GM18907 (cell line): ENCODE results near the gene NCCRP1.
"Not testable (repeated sequence)": the region's sequence is repeated elsewhere in the genome, so short reads cannot be mapped to it uniquely, and the experiment has no call there.

Source experiments
- ATAC-seq: cut with Tn5 transposase; IDR thresholded peaks from one replicate; pipeline ENCODE4 v1.9.1; 2021; ENCODE audit warnings: mild to moderate bottlenecking, moderate library complexity; ENCODE audit not compliant: unreplicated experiment

The NCCRP1 gene

DNA sequence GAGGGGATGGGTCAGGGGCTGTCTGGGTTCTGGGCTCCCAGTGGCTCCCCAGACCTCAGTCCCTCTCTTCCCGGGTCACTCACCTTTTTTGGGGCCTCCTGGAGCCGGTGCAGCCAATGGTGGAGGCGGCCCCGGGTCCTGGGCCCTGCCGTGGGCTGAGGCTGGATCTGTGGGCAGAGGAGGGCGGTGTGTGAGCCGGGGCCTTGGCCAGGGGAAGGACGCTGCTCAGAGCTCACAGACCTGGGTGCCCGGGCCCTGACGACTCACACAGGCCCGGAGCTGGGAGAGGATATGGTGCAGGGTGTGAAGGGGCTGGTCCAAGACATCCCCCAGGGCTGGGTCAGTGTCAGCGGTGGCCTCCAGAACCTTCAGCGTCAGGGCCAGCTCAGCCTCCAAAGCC is 47.0 kb downstream of the NCCRP1 start:
- not testable (repeated sequence) for ATAC-seq

DNA sequence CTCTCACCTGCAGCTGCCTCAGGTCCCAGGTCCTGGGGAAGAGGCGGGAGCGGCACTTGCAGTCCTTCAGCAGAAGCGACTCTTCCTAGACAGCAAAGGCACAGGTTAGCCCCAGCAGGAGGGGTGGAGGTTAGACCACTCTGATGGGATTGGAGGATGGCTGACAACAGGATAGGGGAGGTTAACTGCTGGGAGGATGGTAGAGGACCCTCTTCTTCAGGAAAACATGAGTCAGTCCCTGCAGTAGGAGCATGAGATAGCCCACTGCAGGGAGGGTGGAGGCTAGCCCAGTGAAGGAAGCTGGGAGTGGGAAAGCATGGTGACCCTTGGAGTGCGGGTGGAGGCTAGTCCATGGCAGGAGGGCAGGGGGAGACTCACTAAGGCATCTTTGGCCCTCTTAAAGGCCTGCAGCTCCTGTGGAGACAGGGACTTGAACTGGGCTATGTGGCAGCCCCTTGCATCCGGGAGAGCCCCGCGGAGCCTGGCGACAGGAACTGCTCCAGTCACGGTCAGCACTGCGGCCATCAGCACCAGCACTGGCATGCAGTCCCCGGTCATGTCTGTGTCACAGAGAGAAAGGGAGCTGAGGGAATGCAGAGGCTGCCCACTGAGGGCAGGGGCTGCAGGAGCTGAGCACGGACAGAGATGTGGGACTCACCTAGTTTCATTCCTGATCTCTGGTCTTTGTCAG is 47.8 kb downstream of the NCCRP1 start, which contains the start of gene IFNL3:
Gene IFNL3 (minus strand): TSS at position 597 of the 691 bp plus-strand sequence. CDS start 39 bp downstream, at position 558.
- ATAC-seq: not testable (repeated sequence)

- not testable (repeated sequence) for ATAC-seq
Measured at GRCh38 chr19:39245166-39245565, 48.4 kb downstream of the NCCRP1 start.

DNA sequence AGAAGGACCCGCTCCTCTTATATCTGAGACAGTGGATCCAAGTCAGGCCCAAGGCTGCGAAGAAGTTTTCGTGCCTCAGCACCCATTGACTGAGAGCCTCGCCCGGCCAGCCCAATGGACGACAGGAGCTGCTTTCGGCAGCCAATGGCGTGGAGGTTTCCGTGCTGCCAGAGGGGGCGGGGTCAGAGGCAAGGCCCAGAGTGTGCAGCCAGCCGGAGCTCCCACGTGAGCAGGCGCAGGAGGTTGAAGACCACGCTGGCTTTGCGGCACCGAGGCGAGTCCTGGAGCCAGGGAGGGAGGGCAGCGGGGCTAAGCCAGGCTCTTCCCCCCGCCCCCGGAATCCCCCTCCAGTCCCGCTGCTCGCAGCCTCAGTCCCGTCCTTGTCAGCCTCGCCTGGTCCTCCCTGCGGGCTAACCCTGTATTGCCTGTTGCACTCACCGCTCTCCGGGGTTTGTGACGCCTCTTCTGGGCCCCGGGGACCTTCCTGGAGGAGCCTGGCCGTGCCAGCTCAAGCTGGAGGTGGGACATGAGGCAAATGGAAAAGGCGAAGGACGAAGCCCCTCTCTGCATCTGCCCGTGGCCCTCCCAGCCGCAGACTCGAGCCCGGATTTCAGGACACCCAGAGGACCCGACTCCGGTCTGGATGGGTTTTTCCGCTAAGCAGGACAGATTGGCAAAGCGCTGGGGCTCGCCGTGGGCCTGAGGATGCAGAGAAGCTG is 50.3 kb downstream of the NCCRP1 start:
- no peak for ATAC-seq

DNA sequence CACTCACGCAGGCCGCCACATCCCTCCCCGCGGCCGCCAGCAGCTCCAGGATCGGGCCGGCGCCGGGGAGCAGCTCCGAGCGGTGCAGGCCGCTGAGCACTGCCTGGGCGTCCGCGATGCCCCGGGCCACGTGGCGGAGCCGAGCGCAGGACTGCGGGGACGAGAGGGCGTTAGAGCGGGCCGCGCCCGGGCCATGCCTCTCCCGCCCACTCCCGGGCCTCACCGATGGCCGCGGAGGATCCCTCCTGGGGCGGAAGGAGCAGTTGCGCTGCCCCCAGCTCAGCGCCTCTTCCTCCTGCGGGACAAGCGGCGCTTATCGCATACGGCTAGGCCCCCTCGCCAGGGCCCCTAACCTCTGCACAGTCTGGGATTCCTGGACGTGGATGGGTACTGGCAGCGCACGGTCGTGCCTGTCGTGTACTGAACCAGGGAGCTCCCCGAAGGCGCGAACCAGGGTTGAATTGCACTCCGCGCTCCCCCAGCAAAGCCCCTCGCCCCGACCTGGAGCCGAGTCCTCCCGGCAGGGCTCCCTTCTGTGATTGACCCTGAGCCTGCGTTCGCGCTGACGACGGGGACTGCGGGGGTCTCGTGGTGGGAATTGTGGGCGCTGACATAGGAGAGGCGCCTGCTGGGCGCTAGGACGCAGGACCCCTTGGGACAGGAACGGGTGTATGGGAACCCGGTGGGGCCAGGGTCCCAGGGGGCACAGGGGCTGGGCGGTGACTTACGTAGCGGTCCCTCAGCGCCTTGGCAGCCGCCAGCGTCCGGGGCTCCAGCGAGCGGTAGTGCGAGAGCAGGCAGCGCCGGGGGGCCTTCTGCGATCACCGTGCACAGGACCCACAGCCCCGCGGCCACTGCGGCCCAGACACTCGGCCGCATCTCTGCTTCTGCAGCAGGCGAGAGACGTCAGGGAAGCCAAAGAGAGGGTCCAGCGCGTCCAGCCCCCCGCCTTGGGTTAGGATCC is 51.2 kb downstream of the NCCRP1 start:
- ATAC-seq: no peak

DNA sequence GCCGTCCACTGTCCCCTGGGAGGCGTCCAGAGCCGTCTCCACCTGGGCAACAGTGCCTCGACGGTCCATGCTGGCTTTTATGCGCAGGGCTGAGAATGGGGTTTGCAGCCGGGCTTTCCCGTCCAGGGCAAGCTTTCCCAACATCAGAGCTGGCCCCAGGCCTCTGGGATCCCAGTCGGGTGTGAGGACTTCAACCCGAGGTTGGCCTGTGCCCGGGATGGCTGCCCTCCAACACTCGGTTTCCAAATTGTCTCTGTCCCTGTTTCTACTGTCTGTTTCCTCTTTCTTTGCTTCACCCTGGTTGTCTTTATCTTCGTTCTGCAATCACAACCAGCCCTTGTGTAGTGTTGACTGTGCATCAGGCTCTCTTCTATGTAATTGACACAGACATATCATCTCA is 52.0 kb downstream of the NCCRP1 start, which contains the start of gene IFNL4:
Gene IFNL4 (minus strand): TSS at position 51 of the 400 bp plus-strand sequence.
- no peak for ATAC-seq

DNA sequence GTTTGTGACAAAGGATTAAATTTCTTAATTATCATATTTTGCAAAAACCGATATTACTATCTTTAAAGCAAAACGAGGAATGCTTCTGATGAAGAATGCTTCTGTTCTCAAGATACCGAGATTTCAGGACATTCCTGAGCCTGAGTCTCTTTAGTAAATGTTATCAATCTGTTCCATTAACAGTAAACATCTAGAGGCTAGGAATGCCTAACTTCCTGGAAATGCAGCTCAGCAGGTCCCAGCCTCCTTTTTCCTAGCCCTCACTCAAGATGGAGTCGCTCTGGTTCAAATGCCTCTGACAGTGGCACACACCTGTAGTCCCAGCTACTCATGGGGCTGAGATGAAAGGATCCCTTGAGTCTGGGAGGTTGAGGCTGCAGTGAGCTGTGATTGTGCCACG is 54.3 kb downstream of the NCCRP1 start:
- no peak for ATAC-seq
